ENCODE results near the gene TBC1D21. TPM values are rescaled to one million over a fixed set of nuclear protein-coding genes. Genes with fewer than 3 reads are reported as not detected.

Gene TBC1D21
- total RNA-seq, 2 experiments from 2014 or later: not detected

DNA sequence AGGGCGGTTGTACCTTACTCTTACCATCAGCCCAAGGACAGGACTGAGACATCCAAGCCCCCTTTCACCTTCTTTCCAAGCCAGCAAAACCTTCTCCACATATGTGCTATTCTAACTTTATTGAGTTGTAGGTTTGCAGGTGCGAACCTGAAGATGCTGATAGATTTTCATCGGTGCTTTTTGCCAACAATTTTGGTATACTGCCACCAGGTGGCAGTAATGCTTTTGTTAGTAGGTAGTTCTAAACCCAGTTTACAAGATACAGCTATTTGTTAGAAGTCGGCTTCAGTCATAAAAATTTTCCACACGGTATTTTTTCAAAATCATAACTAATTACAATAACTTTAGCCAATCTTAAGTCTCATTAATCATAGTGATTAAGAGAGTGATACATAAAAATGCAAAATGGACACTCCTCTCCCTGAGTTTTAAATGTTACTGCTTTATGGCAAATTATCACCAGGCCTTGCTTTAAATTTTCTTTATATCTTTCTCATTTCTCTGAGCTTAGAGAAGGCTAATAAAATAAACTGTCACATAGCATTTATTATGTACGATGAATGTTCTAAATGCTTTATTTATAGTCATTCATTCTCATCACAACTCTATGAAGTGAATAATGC, 636 bp downstream of the TBC1D21 start:
- no peaks in the 10 kb centered on the region for H3K9me3 Mint-ChIP-seq (ENCODE audit: low read depth)
- no peaks in the 10 kb centered on the region for H3K4me1 Mint-ChIP-seq
- DNase-seq: peak; percentile 50
- no peak for ATAC-seq
- H3K27me3 Mint-ChIP-seq: peaks cover 26% of the 10 kb centered on the region
- POLR2A ChIA-PET: no interaction called here
- H3K36me3 Mint-ChIP-seq (ENCODE audit: low read depth): no peaks in the 10 kb centered on the region
- intact Hi-C loops (cut with DNase I, micrococcal nuclease): loop anchor here (1.0 to 5.0 kb wide), 5 partner anchors 33 to 91 kb away; partner anchors contain the start of gene LOXL1 (in 1 of the 2)
- no peak overlapping the region for H3K4me3 Mint-ChIP-seq
- CTCF ChIA-PET: interaction anchor here (0.7 to 4.3 kb wide), 27 partner anchors 9 to 133 kb away, joined by 3 to 70 read pairs (median 4); partner anchors contain the start of gene LOXL1
- H3K27ac Mint-ChIP-seq: no peak overlapping the region

DNA sequence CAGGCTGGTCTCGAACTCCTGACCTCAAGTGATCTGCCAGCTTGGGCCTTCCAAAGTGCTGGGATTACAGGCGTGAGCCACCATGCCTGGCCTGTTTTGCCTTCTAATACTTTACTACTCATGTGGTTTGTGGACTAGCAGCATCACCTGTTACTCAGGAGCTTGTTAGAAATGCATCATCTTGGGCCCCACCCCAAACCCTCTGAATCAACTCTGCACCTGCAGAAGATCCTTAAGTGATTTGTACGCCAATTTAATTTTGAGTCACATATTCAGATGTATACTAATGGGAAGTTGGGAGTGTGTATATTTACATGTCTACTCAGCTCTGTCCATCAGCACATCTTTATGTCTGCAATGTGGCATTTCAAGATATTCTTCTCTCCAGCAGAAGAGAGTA, 6.1 kb downstream of the TBC1D21 start:
- ATAC-seq: peak; percentile 30
- H3K27me3 Mint-ChIP-seq: peaks cover 10% of the 10 kb centered on the region
- ChIA-PET CTCF (interaction anchor here (0.9 kb wide), 1 partner anchor 18 kb away, joined by 4 read pairs; no protein-coding TSS in a partner anchor), POLR2A (no interaction called here)
- no peak overlapping the region for H3K4me3 Mint-ChIP-seq
- no peak overlapping the region for H3K27ac Mint-ChIP-seq
- H3K4me1 Mint-ChIP-seq: no peaks in the 10 kb centered on the region
- H3K36me3 Mint-ChIP-seq (ENCODE audit: low read depth): no peaks in the 10 kb centered on the region
- no peak for DNase-seq
- H3K9me3 Mint-ChIP-seq (ENCODE audit: low read depth): no peaks in the 10 kb centered on the region
- intact Hi-C loops (cut with DNase I, micrococcal nuclease): no loop called here

DNA sequence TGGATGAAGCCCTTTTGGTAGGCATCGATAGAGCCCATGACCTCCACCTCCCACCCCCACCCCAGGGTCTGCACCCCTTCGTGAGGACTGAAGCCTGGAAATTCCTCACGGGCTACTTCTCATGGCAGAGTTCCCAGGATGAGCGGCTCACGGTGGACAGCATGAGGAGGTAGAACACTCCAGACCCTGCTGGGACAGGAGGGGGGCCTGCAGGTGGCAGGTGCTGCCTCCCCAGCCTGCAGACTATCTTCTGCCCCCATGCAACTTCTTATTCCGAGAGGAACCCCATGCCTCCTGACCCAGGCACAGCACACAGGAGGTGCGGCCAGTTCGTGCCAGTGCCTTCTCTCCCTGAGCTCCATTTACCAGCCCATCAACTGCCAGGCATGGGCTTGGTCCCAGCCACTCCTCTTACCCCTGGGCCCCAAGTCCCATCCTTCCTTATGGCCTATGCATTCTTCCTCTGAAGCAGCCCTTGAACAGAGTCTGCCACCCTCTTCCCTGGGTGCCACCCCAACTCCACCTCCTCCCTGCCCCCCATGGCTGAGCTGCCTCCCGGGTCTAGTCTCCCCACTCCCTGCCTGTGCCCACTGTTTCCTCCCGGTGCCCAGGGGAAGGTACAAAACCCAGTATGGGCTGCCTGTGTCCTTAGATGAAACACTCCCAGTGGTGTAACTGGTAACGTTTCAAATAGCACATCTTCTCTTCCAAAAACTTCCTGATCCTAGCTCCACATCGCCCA, 8.4 kb downstream of the TBC1D21 start:
- intact Hi-C loops (cut with DNase I, micrococcal nuclease): no loop called here
- Mint-ChIP-seq H3K36me3 (ENCODE audit: low read depth) (no peaks in the 10 kb centered on the region), H3K27me3 (peaks cover 6% of the 10 kb centered on the region), H3K9me3 (ENCODE audit: low read depth) (no peaks in the 10 kb centered on the region), H3K27ac (no peak overlapping the region), H3K4me1 (no peaks in the 10 kb centered on the region), H3K4me3 (no peak overlapping the region)
- CTCF ChIA-PET: no interaction called here
- POLR2A ChIA-PET: no interaction called here
- ATAC-seq: no peak
- DNase-seq: no peak

DNA sequence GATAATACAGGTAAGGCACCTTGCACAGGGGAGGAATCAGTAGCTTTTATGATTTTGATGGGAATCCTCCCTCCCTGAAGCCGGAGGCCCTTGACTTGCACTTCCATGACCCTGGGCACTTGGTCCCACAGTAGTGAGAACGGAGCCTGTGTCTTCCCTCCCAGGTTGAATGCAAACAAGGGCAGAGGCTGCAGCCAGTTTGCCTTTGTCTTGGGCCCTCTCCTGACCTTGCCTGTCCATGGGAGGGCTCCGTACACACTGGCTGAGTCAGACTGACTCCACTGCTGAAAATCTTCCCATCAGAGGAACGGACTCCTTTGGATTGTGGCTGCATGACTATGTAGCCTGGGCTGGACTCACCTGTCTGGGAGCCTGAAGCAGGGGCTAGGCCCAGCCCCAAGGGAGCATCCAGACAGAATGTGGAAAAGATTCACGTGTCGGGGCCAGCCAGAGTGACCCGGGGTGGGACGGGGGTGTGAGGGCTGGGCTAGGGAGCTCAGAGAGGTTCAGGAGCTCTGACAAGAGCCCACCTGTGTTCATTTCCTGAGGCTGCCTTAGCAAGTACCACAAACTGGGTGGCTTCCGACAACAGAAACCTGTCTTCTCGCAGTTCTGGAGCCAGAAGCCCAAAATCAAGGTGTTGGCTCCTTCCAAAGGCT, 9.5 kb downstream of the TBC1D21 start:
- no peak for DNase-seq
- no peaks in the 10 kb centered on the region for H3K36me3 Mint-ChIP-seq (ENCODE audit: low read depth)
- ChIA-PET POLR2A (no interaction called here), CTCF (interaction anchor here (0.6 kb wide), 1 partner anchor 9 kb away, joined by 3 read pairs; no protein-coding TSS in a partner anchor)
- no peaks in the 10 kb centered on the region for H3K4me1 Mint-ChIP-seq
- peaks cover 4% of the 10 kb centered on the region for H3K27me3 Mint-ChIP-seq
- H3K4me3 Mint-ChIP-seq: no peak overlapping the region
- no peak for ATAC-seq
- H3K9me3 Mint-ChIP-seq (ENCODE audit: low read depth): no peaks in the 10 kb centered on the region
- intact Hi-C loops (cut with DNase I, micrococcal nuclease): no loop called here
- H3K27ac Mint-ChIP-seq: no peak overlapping the region

DNA sequence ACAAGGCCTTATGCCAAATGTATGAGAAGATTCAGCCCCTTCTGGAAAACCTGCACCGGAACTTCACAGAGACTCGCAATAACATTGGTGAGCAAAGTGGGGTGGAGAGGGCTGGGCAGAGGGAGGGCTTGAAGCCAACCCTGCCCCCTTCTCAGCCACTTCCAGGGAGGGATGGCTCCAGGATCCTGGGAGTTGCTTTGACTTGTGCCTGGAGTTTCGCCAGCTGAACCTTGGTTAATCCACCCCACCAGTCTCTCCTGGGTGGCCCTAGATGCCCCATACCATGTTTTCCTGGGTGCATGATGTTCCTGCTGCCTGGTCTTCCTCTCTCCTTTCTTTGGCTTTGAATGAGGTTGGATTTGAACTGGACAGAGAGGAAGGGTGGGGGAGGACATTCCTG, 10.8 kb downstream of the TBC1D21 start:
- Mint-ChIP-seq H3K4me1 (no peaks in the 10 kb centered on the region), H3K4me3 (no peak overlapping the region), H3K27ac (no peak overlapping the region), H3K9me3 (ENCODE audit: low read depth) (no peaks in the 10 kb centered on the region), H3K36me3 (ENCODE audit: low read depth) (no peaks in the 10 kb centered on the region), H3K27me3 (peaks cover 5% of the 10 kb centered on the region)
- no peak for ATAC-seq
- intact Hi-C loops (cut with DNase I, micrococcal nuclease): no loop called here
- ChIA-PET POLR2A (no interaction called here), CTCF (interaction anchor here (1.9 kb wide), 1 partner anchor 10 kb away, joined by 6 read pairs; no protein-coding TSS in a partner anchor)
- no peak for DNase-seq

DNA sequence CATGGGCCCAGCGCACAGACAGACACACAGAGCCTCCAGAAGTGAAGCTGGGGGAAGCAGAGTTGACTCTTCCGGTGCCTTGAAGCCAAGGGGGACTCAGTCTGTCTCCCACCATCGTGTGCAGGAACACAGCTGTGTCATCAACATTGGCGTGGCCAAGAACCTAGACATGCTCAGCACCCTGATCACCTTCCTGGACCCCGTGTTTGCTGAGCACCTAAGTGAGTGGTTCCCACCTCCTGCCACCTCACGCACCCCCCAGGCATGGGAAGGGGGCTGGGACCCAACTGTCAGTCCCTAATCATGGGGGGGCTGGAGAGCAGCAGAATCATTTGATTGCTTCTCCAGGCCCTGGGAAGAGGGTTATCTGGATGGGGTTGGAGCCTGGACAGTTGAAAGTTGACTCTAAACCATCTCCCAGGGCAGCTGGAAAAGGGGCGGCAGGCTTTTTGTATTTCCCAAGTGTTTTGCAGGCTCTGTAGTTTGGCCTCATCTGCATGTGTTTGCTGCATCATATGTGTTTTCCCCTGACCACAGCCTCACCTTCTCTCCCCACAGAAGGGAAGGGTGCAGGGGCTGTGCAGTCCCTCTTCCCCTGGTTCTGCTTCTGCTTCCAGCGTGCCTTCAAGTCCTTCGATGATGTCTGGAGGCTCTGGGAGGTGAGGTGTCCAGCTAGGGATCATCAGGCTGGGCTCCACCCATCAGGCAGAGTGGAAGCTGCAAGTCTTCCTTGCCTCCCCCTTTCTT, 12.8 kb downstream of the TBC1D21 start:
- H3K27me3 Mint-ChIP-seq: peaks cover 8% of the 10 kb centered on the region
- DNase-seq (peak; percentile 1), ATAC-seq (no peak)
- no peaks in the 10 kb centered on the region for H3K4me1 Mint-ChIP-seq
- no peaks in the 10 kb centered on the region for H3K9me3 Mint-ChIP-seq (ENCODE audit: low read depth)
- POLR2A ChIA-PET: no interaction called here
- intact Hi-C loops (cut with DNase I, micrococcal nuclease): no loop called here
- no peak overlapping the region for H3K27ac Mint-ChIP-seq
- H3K36me3 Mint-ChIP-seq (ENCODE audit: low read depth): no peaks in the 10 kb centered on the region
- CTCF ChIA-PET: interaction anchor here (0.7 to 1.9 kb wide), 2 partner anchors 9 to 12 kb away, joined by 4 to 6 read pairs; no protein-coding TSS in a partner anchor
- no peak overlapping the region for H3K4me3 Mint-ChIP-seq

DNA sequence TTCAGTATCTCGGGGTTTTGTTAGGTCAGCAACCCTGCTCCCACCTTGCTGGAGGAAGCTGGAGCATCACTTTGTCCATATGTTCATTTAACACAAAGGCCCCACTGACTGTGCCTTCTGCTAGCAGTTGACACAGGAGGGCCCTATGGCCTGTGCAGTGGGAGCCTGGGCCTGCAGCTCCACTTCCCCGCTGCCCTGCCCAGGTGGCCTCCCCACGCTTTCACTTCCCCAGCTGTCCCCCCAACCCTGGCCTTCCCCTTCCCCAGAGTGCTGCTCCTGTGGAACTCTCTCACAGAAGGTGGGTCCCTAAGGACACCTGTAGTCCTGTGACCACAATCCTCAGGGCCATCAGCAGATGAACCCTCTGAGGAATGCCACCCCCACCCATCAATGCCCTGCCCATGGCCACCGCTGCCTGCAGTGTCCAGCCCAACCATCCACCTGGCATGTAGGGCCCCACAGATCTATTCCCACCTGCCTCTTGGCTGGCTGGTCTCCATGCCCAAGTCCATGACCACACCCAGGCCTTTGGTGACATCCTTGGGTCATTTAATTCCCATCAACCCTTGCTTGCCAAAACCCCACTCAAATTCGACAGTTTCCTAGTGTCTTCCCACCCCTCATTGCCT, 13.5 kb downstream of the TBC1D21 start:
- Mint-ChIP-seq H3K9me3 (ENCODE audit: low read depth) (no peaks in the 10 kb centered on the region), H3K27me3 (peaks cover 8% of the 10 kb centered on the region), H3K4me1 (no peaks in the 10 kb centered on the region), H3K36me3 (ENCODE audit: low read depth) (no peaks in the 10 kb centered on the region), H3K27ac (no peak overlapping the region), H3K4me3 (no peak overlapping the region)
- POLR2A ChIA-PET: no interaction called here
- CTCF ChIA-PET: interaction anchor here (0.8 kb wide), 1 partner anchor 72 kb away, joined by 3 read pairs; no protein-coding TSS in a partner anchor
- ATAC-seq (no peak), DNase-seq (no peak)
- intact Hi-C loops (cut with DNase I, micrococcal nuclease): no loop called here

DNA sequence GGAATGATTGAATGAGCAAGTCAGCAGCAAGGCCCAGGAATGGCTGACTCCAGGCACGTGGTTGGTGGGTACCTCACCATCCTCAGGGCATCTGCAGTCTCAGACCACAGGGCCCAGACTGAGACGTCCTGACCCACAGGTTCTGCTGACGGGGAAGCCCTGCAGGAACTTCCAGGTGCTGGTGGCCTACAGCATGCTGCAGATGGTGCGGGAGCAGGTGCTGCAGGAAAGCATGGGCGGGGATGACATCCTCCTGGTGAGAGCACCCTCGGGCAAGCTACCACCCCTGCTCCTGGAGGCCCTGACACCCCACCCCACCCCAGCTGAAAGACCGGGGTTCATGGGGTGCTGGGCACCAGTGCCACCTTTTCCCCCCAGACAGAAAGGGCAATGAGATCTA, 14.1 kb downstream of the TBC1D21 start:
- CTCF ChIA-PET: interaction anchor here (0.8 to 1.4 kb wide), 3 partner anchors 19 to 71 kb away, joined by 3 read pairs; no protein-coding TSS in a partner anchor
- no peaks in the 10 kb centered on the region for H3K4me1 Mint-ChIP-seq
- intact Hi-C loops (cut with DNase I, micrococcal nuclease): no loop called here

DNA sequence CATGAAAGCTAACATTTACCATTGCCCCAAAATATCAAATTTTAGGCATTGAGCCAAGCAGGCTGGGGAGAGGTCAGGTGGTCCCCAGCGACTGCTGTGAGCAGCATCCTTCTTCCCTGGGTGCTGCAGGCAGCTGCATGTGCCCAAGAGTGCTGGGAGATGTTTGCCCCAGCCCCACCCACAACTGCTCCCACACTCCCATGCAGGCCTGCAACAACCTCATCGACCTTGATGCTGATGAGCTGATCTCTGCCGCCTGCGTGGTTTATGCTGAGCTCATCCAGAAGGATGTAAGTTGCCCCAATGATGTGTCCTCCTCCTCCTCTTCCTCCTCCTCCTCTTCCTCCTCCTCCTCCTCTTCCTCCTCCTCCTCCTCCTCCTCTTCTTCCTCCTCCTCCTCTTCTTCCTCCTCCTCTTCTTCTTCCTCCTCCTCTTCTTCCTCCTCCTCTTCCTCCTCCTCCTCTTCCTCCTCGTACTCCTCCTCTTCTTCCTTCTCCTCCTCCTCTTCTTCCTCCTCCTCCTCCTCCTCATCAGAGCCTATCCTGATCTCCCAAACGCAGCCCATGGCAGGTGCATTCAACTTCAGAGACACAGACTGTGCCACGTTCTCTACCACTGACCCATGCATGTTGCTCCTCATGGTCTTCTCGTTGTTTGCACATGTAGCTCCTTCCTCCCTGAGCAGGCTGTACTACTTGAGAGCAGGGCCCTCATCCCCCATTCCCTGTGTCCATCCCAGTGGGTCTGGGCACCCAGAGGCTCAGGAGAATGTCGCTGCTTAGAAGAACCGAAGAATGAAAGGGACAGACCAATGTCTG, 15.1 kb downstream of the TBC1D21 start:
- no peaks in the 10 kb centered on the region for H3K4me1 Mint-ChIP-seq
- no peaks in the 10 kb centered on the region for H3K9me3 Mint-ChIP-seq (ENCODE audit: low read depth)
- ChIA-PET CTCF (interaction anchor here (0.6 to 1.4 kb wide), 4 partner anchors 14 to 694 kb away, joined by 3 read pairs; no protein-coding TSS in a partner anchor), POLR2A (no interaction called here)
- H3K4me3 Mint-ChIP-seq: no peak overlapping the region
- no peaks in the 10 kb centered on the region for H3K36me3 Mint-ChIP-seq (ENCODE audit: low read depth)
- ATAC-seq (no peak), DNase-seq (no peak)
- no peak overlapping the region for H3K27ac Mint-ChIP-seq
- H3K27me3 Mint-ChIP-seq: peaks cover 4% of the 10 kb centered on the region
- intact Hi-C loops (cut with DNase I, micrococcal nuclease): no loop called here

More for the DNA sequence above, 14.1 kb downstream of the TBC1D21 start:
- H3K36me3 Mint-ChIP-seq (ENCODE audit: low read depth): no peaks in the 10 kb centered on the region
- no peak overlapping the region for H3K4me3 Mint-ChIP-seq
- H3K27me3 Mint-ChIP-seq: peaks cover 4% of the 10 kb centered on the region
- no peak overlapping the region for H3K27ac Mint-ChIP-seq
- no peaks in the 10 kb centered on the region for H3K9me3 Mint-ChIP-seq (ENCODE audit: low read depth)
- no peak for DNase-seq
- POLR2A ChIA-PET: no interaction called here
- ATAC-seq: no peak

DNA sequence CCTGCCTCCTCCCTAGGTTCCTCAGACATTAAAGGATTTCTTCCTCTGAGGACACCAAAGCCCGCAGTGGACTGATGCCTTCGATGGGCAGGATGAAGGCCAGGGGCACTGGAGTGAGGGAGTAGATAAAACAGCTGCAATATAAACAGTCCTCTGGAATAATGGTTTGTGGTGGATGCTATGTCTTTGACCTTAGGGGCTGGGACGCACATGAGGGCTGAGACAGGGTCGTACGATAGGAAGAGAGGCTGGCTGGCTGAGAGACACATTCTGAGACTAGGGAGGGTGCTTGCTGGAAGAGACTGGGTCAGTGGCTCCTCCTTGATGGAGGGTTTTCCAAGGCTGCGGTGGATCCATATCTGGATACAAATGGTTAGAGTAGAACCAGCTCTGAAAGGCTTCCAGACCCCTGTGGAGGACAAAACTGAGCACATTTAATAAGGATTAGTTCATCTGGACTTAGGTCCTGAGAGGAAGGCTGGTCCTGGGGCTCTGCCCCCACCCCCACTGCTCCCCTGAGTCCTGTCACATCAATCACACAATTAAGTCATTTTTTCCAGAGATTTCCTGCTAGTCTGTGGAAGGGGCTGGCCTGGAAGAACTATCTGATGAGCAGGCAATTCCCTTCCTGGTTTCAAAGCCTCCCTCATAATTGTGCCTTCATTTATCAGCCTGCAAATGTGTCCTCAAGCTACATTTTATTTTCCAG, 15.8 kb downstream of the TBC1D21 start:
- peaks cover 4% of the 10 kb centered on the region for H3K27me3 Mint-ChIP-seq
- ATAC-seq (no peak), DNase-seq (no peak)
- CTCF ChIA-PET: interaction anchor here (0.7 kb wide), 1 partner anchor 34 kb away, joined by 4 read pairs; no protein-coding TSS in a partner anchor
- H3K4me3 Mint-ChIP-seq: no peak overlapping the region
- POLR2A ChIA-PET: no interaction called here
- H3K36me3 Mint-ChIP-seq (ENCODE audit: low read depth): no peaks in the 10 kb centered on the region
- H3K9me3 Mint-ChIP-seq (ENCODE audit: low read depth): no peaks in the 10 kb centered on the region
- no peaks in the 10 kb centered on the region for H3K4me1 Mint-ChIP-seq
- H3K27ac Mint-ChIP-seq: no peak overlapping the region
- intact Hi-C loops (cut with DNase I, micrococcal nuclease): no loop called here

All from activated CD4-positive, alpha-beta T cell treated with anti-CD3 and anti-CD28 coated beads for 36 hours (primary cell).